Measurements from ENCODE around the gene NACC2.
A peak's percentile ranks its signal among the peaks of the same experiment; 100 is the strongest.

NACC2 gene

GRCh38 chr9:136128436-136128835 is 33.3 kb upstream of the NACC2 start:
- no peak for DNase-seq (ENCODE audit: low read depth)

GRCh38 chr9:136127313-136127712 is 32.2 kb upstream of the NACC2 start:
- DNase-seq (ENCODE audit: low read depth): no peak

- DNase-seq (ENCODE audit: low read depth): no peak
These were observed 30.0 kb upstream of the NACC2 start for GRCh38 chr9:136124976-136125692.

GRCh38 chr9:136122425-136123383 is 27.6 kb upstream of the NACC2 start:
- peak; percentile 59 for DNase-seq (ENCODE audit: low read depth)

GRCh38 chr9:136121801-136122200 is 26.7 kb upstream of the NACC2 start:
- DNase-seq (ENCODE audit: low read depth): no peak

GRCh38 chr9:136120438-136120844 is 25.4 kb upstream of the NACC2 start:
- DNase-seq (ENCODE audit: low read depth): no peak

GRCh38 chr9:136119883-136120393 is 24.8 kb upstream of the NACC2 start:
- no peak for DNase-seq (ENCODE audit: low read depth)

GRCh38 chr9:136119061-136119882 is 24.2 kb upstream of the NACC2 start:
- DNase-seq (ENCODE audit: low read depth): peak; percentile 69

- DNase-seq (ENCODE audit: low read depth): peak; percentile 96
These were observed 23.4 kb upstream of the NACC2 start, which contains the start of gene TMEM250 for GRCh38 chr9:136118320-136119060. Gene TMEM250, minus strand, starts transcription at chr9:136118875. Its CDS starts 1,975 bp downstream, at chr9:136116900.

GRCh38 chr9:136117916-136118319 is 22.8 kb upstream of the NACC2 start:
- no peak for DNase-seq (ENCODE audit: low read depth)

GRCh38 chr9:136117291-136117915 is 22.3 kb upstream of the NACC2 start:
- DNase-seq (ENCODE audit: low read depth): peak; percentile 21

- DNase-seq (ENCODE audit: low read depth): no peak
These were observed 21.4 kb upstream of the NACC2 start for GRCh38 chr9:136116360-136117098.

- DNase-seq (ENCODE audit: low read depth): no peak
These were observed 20.7 kb upstream of the NACC2 start for GRCh38 chr9:136115641-136116359.

- DNase-seq (ENCODE audit: low read depth): no peak
These were observed 20.1 kb upstream of the NACC2 start for GRCh38 chr9:136115206-136115605.

- DNase-seq (ENCODE audit: low read depth): no peak
These were observed 19.5 kb upstream of the NACC2 start for GRCh38 chr9:136114610-136115009.

- DNase-seq (ENCODE audit: low read depth): no peak
These were observed 17.5 kb upstream of the NACC2 start for GRCh38 chr9:136112541-136112940.

- DNase-seq (ENCODE audit: low read depth): no peak
These were observed 16.8 kb upstream of the NACC2 start for GRCh38 chr9:136111910-136112309.

GRCh38 chr9:136111190-136111589 is 16.1 kb upstream of the NACC2 start:
- no peak for DNase-seq (ENCODE audit: low read depth)
